OCI-LY1 (cell line): Measurements from ENCODE around the gene PTPRF.

Experiments
- H2AFZ ChIP-seq: fragments of 200-600 bp; sonication (generic), shearing (Covaris generic); 2 replicates; pipeline ENCODE4 v1.6.0; 2014; ENCODE audit warnings: antibody characterized with exemption, mild to moderate bottlenecking, low read length
- H3F3A ChIP-seq: fragments of 200-600 bp; sonication (generic), shearing (Covaris generic); 2 replicates; pipeline ENCODE4 v1.6.0; 2014; ENCODE audit warnings: mild to moderate bottlenecking, antibody characterized with exemption, low read length, moderate library complexity; ENCODE audit not compliant: insufficient read depth
- H3K27ac ChIP-seq: fragments of 200-600 bp; sonication (generic); 2 replicates; pipeline ENCODE4 v1.5.1; 2014; ENCODE audit warnings: low read length, mixed run types, mild to moderate bottlenecking, low read depth; ENCODE audit not compliant: poor library complexity, severe bottlenecking
- H3K27me3 ChIP-seq: fragments of 200-600 bp; sonication (generic); 2 replicates; pipeline ENCODE4 v1.6.0; 2014; ENCODE audit warnings: antibody characterized with exemption, mild to moderate bottlenecking, low read length, moderate library complexity; ENCODE audit not compliant: insufficient read depth
- H3K36me3 ChIP-seq: fragments of 200-600 bp; sonication (generic); 2 replicates; pipeline ENCODE4 v1.6.1; 2014; ENCODE audit warnings: mild to moderate bottlenecking, antibody characterized with exemption, low read length, moderate library complexity, mixed read lengths; ENCODE audit not compliant: insufficient read depth
- H3K4me1 ChIP-seq: fragments of 200-600 bp; sonication (generic); 2 replicates; pipeline ENCODE4 v1.5.1; 2014; ENCODE audit warnings: mild to moderate bottlenecking, low read length, moderate library complexity; ENCODE audit not compliant: insufficient read depth, severe bottlenecking
- H3K4me2 ChIP-seq: fragments of 200-600 bp; sonication (generic), shearing (Covaris generic); 2 replicates; pipeline ENCODE4 v1.6.1; 2014; ENCODE audit warnings: low read length
- H3K4me3 ChIP-seq: fragments of 200-600 bp; sonication (generic); 2 replicates; pipeline ENCODE4 v1.5.1; 2014; ENCODE audit warnings: low read length, low read depth, mild to moderate bottlenecking, mixed read lengths; ENCODE audit not compliant: poor library complexity, severe bottlenecking
- H3K79me2 ChIP-seq: fragments of 200-600 bp; shearing (Covaris generic); 2 replicates; pipeline ENCODE4 v1.6.1; 2016; ENCODE audit warnings: mixed run types, low read length, mixed read lengths; ENCODE audit not compliant: insufficient read depth
- H3K9ac ChIP-seq: fragments of 200-600 bp; sonication (generic), shearing (Covaris generic); 2 replicates; pipeline ENCODE4 v1.6.1; 2014; ENCODE audit warnings: mild to moderate bottlenecking, low read length, mixed read lengths
- H3K9me2 ChIP-seq: fragments of 200-600 bp; sonication (generic), shearing (Covaris generic); 2 replicates; pipeline ENCODE4 v1.6.1; 2014; ENCODE audit warnings: low read depth, mild to moderate bottlenecking, low read length, mixed read lengths
- H3K9me3 ChIP-seq: fragments of 200-600 bp; shearing (Covaris generic); 2 replicates; pipeline ENCODE4 v1.6.1; 2014; ENCODE audit warnings: low read length, mixed read lengths
- H4K20me1 ChIP-seq: fragments of 200-600 bp; sonication (generic), shearing (Covaris generic); 2 replicates; pipeline ENCODE4 v1.6.0; 2016; ENCODE audit warnings: mild to moderate bottlenecking, low read length; ENCODE audit not compliant: insufficient read depth
- EZH2 ChIP-seq: fragments of 200-600 bp; sonication (generic), shearing (Covaris generic); IDR thresholded peaks from 2 replicates; pipeline ENCODE4 v1.8.0; 2017; ENCODE audit warnings: borderline replicate concordance, mixed run types, mild to moderate bottlenecking, antibody characterized with exemption, low read length, moderate library complexity, mixed read lengths
- TF ChIP-seq, protein P1 (sequence below): fragments of 200-600 bp; sonication (generic), shearing (Covaris generic); IDR thresholded peaks from 2 replicates; pipeline ENCODE4 v1.5.1; 2017; ENCODE audit warnings: mild to moderate bottlenecking, antibody characterized with exemption, low read length, moderate library complexity, mixed read lengths

The PTPRF gene

DNA sequence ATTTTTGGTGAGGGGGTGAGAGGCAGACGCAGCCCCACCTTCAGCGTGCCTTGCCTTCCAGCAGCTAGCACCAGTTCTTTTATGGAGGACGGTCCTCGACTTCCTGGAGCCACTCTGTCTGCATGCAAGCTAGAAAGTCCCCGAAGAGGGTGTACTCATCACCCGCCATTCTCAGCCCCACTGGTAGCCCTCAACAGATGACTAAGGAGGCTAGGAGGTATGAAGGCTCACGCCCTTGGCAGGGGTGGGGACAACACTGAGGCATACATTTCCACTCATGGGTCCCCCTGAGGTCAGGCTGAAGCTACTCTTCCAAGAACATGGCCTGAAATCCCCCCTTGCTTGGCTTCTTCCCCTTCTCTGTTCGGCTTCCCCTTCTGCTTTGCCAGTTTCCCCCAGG is 8.9 kb upstream of the PTPRF start:
- H3K4me1 ChIP-seq, result no peaks in the 10 kb centered on the region
- no peaks in the 10 kb centered on the region for H3K9me2 ChIP-seq
- no peak for TF ChIP-seq EZH2
- TF ChIP-seq, protein P1, sequence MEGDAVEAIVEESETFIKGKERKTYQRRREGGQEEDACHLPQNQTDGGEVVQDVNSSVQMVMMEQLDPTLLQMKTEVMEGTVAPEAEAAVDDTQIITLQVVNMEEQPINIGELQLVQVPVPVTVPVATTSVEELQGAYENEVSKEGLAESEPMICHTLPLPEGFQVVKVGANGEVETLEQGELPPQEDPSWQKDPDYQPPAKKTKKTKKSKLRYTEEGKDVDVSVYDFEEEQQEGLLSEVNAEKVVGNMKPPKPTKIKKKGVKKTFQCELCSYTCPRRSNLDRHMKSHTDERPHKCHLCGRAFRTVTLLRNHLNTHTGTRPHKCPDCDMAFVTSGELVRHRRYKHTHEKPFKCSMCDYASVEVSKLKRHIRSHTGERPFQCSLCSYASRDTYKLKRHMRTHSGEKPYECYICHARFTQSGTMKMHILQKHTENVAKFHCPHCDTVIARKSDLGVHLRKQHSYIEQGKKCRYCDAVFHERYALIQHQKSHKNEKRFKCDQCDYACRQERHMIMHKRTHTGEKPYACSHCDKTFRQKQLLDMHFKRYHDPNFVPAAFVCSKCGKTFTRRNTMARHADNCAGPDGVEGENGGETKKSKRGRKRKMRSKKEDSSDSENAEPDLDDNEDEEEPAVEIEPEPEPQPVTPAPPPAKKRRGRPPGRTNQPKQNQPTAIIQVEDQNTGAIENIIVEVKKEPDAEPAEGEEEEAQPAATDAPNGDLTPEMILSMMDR, result no peak
- no peak overlapping the region for H3K4me3 ChIP-seq
- H3K4me2 ChIP-seq, result no peak overlapping the region
- no peak overlapping the region for H3K9ac ChIP-seq
- H3F3A ChIP-seq, result no peaks in the 10 kb centered on the region
- H3K36me3 ChIP-seq, result no peaks in the 10 kb centered on the region
- H3K27me3 ChIP-seq, result no peaks in the 10 kb centered on the region; the same call in 1 of the 2 replicates
- no peak overlapping the region for H3K27ac ChIP-seq
- H4K20me1 ChIP-seq, result no peaks in the 10 kb centered on the region
- H3K9me3 ChIP-seq, result no peaks in the 10 kb centered on the region
- no peak overlapping the region for H2AFZ ChIP-seq
- no peaks in the 10 kb centered on the region for H3K79me2 ChIP-seq

DNA sequence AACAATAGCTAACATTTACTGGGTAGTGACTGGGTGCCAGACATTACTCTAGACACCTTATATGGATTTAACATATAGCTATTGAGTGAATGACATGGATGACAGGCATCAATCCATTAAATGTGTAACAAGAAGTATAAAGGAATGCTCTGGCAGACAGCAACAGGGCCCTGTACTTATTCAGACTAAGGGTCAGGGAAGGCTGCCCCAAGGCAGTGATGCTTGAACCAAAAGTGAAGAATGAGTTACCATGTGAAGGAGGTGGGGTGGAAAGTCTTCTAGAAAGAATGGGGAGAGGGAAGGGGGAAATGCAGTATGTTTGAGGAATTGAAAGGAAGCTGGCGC is 8.3 kb upstream of the PTPRF start:
- H3K27ac ChIP-seq, result no peak overlapping the region
- H4K20me1 ChIP-seq, result no peaks in the 10 kb centered on the region
- no peaks in the 10 kb centered on the region for H3F3A ChIP-seq
- no peaks in the 10 kb centered on the region for H3K9me2 ChIP-seq
- no peaks in the 10 kb centered on the region for H3K36me3 ChIP-seq
- no peak overlapping the region for H3K9ac ChIP-seq
- TF ChIP-seq EZH2, result no peak
- TF ChIP-seq, protein P1, result no peak
- no peak overlapping the region for H2AFZ ChIP-seq
- no peak overlapping the region for H3K4me3 ChIP-seq
- H3K27me3 ChIP-seq, result no peaks in the 10 kb centered on the region; the same call in 1 of the 2 replicates
- H3K79me2 ChIP-seq, result no peaks in the 10 kb centered on the region
- no peaks in the 10 kb centered on the region for H3K9me3 ChIP-seq
- H3K4me2 ChIP-seq, result no peak overlapping the region
- no peaks in the 10 kb centered on the region for H3K4me1 ChIP-seq

DNA sequence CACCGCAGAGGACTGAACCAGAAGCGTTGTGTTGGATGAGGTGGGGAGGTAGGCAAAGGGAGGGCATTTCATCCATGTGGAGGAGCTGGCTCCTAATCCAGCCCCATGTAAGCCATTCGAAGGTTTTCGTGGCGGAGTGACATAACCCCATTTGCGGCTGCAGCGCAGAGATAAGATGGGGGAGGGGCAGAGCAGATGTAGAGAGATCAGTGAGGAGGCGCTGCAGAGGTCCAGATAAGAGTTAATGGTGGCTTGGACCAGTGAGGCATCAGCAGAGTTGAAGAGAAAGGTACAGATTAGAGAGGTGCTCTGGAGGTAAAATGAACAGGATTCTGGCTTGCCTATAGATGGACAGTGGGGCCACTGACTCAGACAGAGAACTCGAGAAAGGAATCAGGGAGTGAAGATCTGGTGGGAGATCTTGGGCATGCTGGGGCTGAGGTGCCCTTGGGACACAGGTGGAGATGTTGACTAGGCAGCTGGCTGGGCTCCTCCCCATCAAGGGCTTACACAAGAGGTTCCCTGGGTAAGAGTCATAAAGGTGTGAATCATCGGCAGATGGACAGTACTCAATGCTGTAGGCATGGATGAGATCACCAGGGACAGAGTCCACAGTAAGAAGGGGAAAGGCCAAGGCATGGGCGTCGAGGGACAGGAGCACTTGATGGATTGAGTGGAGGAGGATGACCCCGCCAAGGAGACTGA is 7.8 kb upstream of the PTPRF start:
- H3K9ac ChIP-seq, result no peak overlapping the region
- no peak overlapping the region for H3K4me3 ChIP-seq
- no peaks in the 10 kb centered on the region; the same call in 1 of the 2 replicates for H3K27me3 ChIP-seq
- H3K9me3 ChIP-seq, result no peaks in the 10 kb centered on the region
- no peaks in the 10 kb centered on the region for H3F3A ChIP-seq
- TF ChIP-seq, protein P1, result no peak
- no peak for TF ChIP-seq EZH2
- H3K36me3 ChIP-seq, result no peaks in the 10 kb centered on the region
- no peak overlapping the region for H2AFZ ChIP-seq
- no peak overlapping the region for H3K4me2 ChIP-seq
- no peaks in the 10 kb centered on the region for H3K4me1 ChIP-seq
- no peaks in the 10 kb centered on the region for H3K79me2 ChIP-seq
- H3K27ac ChIP-seq, result no peak overlapping the region
- H4K20me1 ChIP-seq, result no peaks in the 10 kb centered on the region
- no peaks in the 10 kb centered on the region for H3K9me2 ChIP-seq
